Uterus (tissue), 4 donors: ENCODE data around the gene STX10. TPM values are rescaled to one million over a fixed set of nuclear protein-coding genes. Genes with fewer than 3 reads are reported as not detected.

Experiments used
- DNase-seq, 2 donors: peaks; one replicate each; pipeline ENCODE4 v3.0.0-alpha.2; 2019 to 2020
- H3K27ac ChIP-seq, 2 donors: fragments of 200-600 bp; sonication (generic); 1 replicate in 1 of 2; 2 replicates in 1 of 2; pipeline ENCODE4 v1.5.1; 2016 to 2018
- H3K27me3 ChIP-seq, 2 donors: fragments of 200-600 bp; sonication (generic); one replicate each; pipeline ENCODE4 v1.5.1; 2018 to 2019; ENCODE audit warnings: control low read depth in 1 of 2
- H3K36me3 ChIP-seq, 2 donors: fragments of 200-600 bp; sonication (generic); one replicate each; pipeline ENCODE4 v1.5.1; 2019; ENCODE audit warnings: control low read depth in 1 of 2
- H3K4me1 ChIP-seq, 2 donors: fragments of 200-600 bp; sonication (generic); one replicate each; pipeline ENCODE4 v1.5.1; 2018 to 2019; ENCODE audit warnings: control low read depth in 1 of 2
- H3K4me3 ChIP-seq, 2 donors: fragments of 200-600 bp; sonication (generic); 1 replicate in 1 of 2; 2 replicates in 1 of 2; pipeline ENCODE4 v1.5.1; 2018 to 2019; ENCODE audit warnings: mild to moderate bottlenecking in 1 of 2
- H3K9me3 ChIP-seq, 2 donors: fragments of 200-600 bp; sonication (generic); one replicate each; pipeline ENCODE4 v1.5.1; 2019; ENCODE audit warnings: control low read depth in 1 of 2
- POLR2A ChIP-seq, 2 donors: fragments of 450-650 bp; IDR thresholded peaks; one replicate each; pipeline ENCODE4 v1.6.1; 2016; ENCODE audit warnings: antibody characterized with exemption in 2 of 2, mild to moderate bottlenecking in 1 of 2, moderate library complexity in 1 of 2
- intact Hi-C: fragments of 100-400 bp; cut with DNase I; formaldehyde crosslinking; loops from one replicate; pipeline ENCODE4 v1.15.1; 2023; ENCODE audit warnings: low total_unique reads
- total RNA-seq, 4 donors: library from RNA; depleted of rRNA in 3 of 4; stranded (reverse); fragments of >200 nt in 3 of 4; gene quantifications; one replicate each; pipeline versions ENCODE4 v1.1.0 to v1.2.4, GENCODE V29; 2014 to 2023
- TF ChIP-seq, protein P1 (sequence below), 4 experiments: fragments of 200-600 bp in 2 of 4; fragments of 450-650 bp in 2 of 4; sonication (generic) in 2 of 4; IDR thresholded peaks; one replicate each; pipeline ENCODE4 v1.5.1; 2016 to 2019; ENCODE audit warnings: antibody characterized with exemption in 4 of 4, mild to moderate bottlenecking in 2 of 4, moderate library complexity in 1 of 4
- donor health status: DM: yes; HTN: yes; CAD: no.

The STX10 gene
- total RNA-seq, 4 donors from 2014 or later: 42.2 to 72.1 (median 44.8) TPM

DNA sequence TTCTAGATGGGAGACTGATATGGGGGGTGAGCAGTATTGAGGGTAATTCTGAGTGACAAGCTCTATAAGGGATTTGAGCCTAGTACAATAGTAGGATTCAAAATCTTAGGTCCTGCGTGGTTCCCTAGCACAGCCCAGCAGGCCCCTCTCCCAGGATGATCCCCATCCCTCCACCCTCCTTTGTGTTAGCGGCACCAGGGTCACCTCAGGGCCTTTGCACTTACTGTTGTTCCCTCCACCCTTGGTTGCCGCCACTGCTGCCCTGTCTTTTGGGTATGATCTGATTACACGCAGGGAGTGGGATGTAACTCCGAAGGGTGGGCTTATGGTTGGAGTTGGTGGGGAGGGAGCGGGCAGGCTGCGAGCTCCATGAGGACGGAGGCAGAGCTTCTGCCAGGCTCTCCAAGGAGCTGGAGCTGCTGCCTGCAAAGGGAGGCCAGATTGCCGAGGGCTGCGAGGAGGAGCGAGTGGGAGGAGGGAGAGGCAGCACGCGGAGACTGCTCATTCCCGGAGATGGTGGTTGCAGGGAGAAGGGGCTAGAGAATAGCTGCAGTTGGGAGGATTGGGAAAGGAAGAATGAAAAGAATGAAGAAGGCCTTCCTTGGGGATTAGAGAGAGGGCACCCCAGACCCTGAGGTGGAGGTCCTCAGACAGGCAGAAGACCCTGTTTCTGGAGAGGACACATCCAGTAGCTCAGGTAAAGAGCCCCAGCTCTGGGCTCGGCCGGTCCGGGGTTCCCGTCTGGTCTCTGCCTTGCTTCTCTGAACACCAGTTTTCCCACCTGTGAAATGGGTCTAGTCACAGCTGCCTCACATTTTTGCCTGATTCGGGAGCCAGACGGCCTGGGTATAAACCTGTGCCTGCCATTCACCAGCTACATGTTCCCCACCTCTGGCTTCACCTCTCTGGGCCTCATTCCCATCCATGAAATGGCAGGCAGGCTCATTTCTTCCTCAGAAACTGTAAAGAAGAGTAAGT, 26.9 kb downstream of the STX10 start:
- no peaks in the 10 kb centered on the region for H3K36me3 ChIP-seq
- no peak overlapping the region for H3K27ac ChIP-seq
- H3K4me1 ChIP-seq: peaks cover 0 to 14% of the 10 kb centered on the region in 2 donors
- TF ChIP-seq POLR2A (IDR thresholded peaks at IDR 0.05): no peak
- TF ChIP-seq, protein P1, sequence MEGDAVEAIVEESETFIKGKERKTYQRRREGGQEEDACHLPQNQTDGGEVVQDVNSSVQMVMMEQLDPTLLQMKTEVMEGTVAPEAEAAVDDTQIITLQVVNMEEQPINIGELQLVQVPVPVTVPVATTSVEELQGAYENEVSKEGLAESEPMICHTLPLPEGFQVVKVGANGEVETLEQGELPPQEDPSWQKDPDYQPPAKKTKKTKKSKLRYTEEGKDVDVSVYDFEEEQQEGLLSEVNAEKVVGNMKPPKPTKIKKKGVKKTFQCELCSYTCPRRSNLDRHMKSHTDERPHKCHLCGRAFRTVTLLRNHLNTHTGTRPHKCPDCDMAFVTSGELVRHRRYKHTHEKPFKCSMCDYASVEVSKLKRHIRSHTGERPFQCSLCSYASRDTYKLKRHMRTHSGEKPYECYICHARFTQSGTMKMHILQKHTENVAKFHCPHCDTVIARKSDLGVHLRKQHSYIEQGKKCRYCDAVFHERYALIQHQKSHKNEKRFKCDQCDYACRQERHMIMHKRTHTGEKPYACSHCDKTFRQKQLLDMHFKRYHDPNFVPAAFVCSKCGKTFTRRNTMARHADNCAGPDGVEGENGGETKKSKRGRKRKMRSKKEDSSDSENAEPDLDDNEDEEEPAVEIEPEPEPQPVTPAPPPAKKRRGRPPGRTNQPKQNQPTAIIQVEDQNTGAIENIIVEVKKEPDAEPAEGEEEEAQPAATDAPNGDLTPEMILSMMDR (IDR thresholded peaks at IDR 0.05): no peak
- DNase-seq: no peak
- H3K27me3 ChIP-seq: no peaks in the 10 kb centered on the region
- no peaks in the 10 kb centered on the region for H3K9me3 ChIP-seq
- intact Hi-C loops: no loop called here
- H3K4me3 ChIP-seq: no peak overlapping the region

GRCh38 chr19:13122275-13122878, 27.8 kb downstream of the STX10 start:
- intact Hi-C loops: no loop called here

DNA sequence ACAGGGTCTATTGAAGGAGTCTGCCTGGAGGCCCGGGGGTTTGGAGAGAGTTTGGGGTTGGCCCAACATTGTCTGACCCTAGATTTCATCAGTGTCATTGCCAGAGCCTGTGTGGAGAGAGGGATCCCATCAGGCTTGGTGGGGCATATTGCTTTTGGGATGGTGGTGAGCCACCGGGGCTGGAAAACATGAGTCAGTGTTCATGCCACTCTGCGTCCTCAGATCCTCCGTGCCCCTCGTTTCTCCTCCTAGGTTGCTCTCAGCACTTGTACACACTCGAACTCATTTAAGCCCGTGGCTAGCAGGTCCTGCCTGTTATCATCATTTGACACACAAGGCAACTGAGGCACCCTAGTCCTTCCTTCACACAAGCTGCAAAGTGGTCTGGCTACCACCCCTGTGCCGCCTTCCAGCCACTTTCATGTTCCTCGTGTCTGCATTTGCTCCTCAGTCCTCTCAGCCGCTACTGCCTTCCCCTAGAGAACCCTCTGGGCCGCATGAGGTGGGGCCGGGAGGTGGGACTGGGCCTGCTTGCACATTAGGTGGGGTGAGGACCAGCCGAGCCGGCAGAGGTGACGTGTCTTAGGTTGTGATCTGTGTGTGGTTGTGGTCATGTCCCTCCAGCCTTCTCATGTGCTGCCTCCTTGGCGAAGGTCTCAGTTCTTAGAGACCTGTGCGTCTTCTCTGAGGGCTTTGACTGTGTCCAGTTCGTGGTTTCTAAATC, 28.5 kb downstream of the STX10 start:
- no peaks in the 10 kb centered on the region for H3K9me3 ChIP-seq
- H3K27ac ChIP-seq: no peak overlapping the region
- no peak for DNase-seq
- no peaks in the 10 kb centered on the region for H3K36me3 ChIP-seq
- no peaks in the 10 kb centered on the region for H3K27me3 ChIP-seq
- TF ChIP-seq, protein P1 (IDR thresholded peaks at IDR 0.05): no peak
- TF ChIP-seq POLR2A (IDR thresholded peaks at IDR 0.05): no peak
- H3K4me1 ChIP-seq: peaks cover 0 to 14% of the 10 kb centered on the region in 2 donors
- no peak overlapping the region for H3K4me3 ChIP-seq
- intact Hi-C loops: no loop called here

More at GRCh38 chr19:13122275-13122878, 27.8 kb downstream of the STX10 start:
- Histone ChIP-seq H3K27me3 (no peaks in the 10 kb centered on the region), H3K9me3 (no peaks in the 10 kb centered on the region), H3K4me1 (peaks cover 0 to 14% of the 10 kb centered on the region in 2 donors), H3K4me3 (no peak overlapping the region), H3K36me3 (no peaks in the 10 kb centered on the region), H3K27ac (no peak overlapping the region)
- TF ChIP-seq, protein P1 (IDR thresholded peaks at IDR 0.05): no peak
- TF ChIP-seq POLR2A (IDR thresholded peaks at IDR 0.05): no peak
- DNase-seq: no peak

GRCh38 chr19:13120817-13121216, 29.4 kb downstream of the STX10 start:
- H3K9me3 ChIP-seq: no peaks in the 10 kb centered on the region
- TF ChIP-seq, protein P1 (IDR thresholded peaks at IDR 0.05): no peak
- TF ChIP-seq POLR2A (IDR thresholded peaks at IDR 0.05): no peak
- intact Hi-C loops: no loop called here
- no peaks in the 10 kb centered on the region for H3K27me3 ChIP-seq
- no peak for DNase-seq
- H3K4me3 ChIP-seq: no peak overlapping the region
- no peak overlapping the region for H3K27ac ChIP-seq
- no peaks in the 10 kb centered on the region for H3K36me3 ChIP-seq
- peaks cover 0 to 19% of the 10 kb centered on the region in 2 donors for H3K4me1 ChIP-seq
